Measurements from ENCODE around the gene MEGF10.
A peak's percentile ranks its signal among the peaks of the same experiment; 100 is the strongest.

The MEGF10 gene

GRCh38 chr5:127439644-127440043 lies 149.0 kb downstream of the MEGF10 start:
- TF ChIP-seq CTCF (IDR thresholded peaks at IDR 0.05; ENCODE audit: borderline replicate concordance, control extremely low read depth, extremely low read depth, insufficient read depth, missing control alignments), result no peak
- in situ Hi-C loops (cut with MboI; ENCODE audit: low sequenced_read_pairs, unreplicated experiment), result no loop called here

GRCh38 chr5:127440831-127441230 lies 150.2 kb downstream of the MEGF10 start:
- DNase-seq (ENCODE audit: low spot score), result no peak
- TF ChIP-seq CTCF (IDR thresholded peaks at IDR 0.05; ENCODE audit: borderline replicate concordance, control extremely low read depth, extremely low read depth, insufficient read depth, missing control alignments), result no peak
- in situ Hi-C loops (cut with MboI; ENCODE audit: low sequenced_read_pairs, unreplicated experiment), result no loop called here

More at GRCh38 chr5:127439644-127440043, 149.0 kb downstream of the MEGF10 start:
- DNase-seq (ENCODE audit: low spot score), result no peak

GRCh38 chr5:127441799-127442484 lies 151.3 kb downstream of the MEGF10 start:
- in situ Hi-C loops (cut with MboI; ENCODE audit: low sequenced_read_pairs, unreplicated experiment), result no loop called here
- peak; percentile 21 for DNase-seq (ENCODE audit: low spot score)
- no peak for TF ChIP-seq CTCF (IDR thresholded peaks at IDR 0.05; ENCODE audit: borderline replicate concordance, control extremely low read depth, extremely low read depth, insufficient read depth, missing control alignments)

GRCh38 chr5:127444171-127444570 lies 153.6 kb downstream of the MEGF10 start:
- TF ChIP-seq CTCF (IDR thresholded peaks at IDR 0.05; ENCODE audit: borderline replicate concordance, control extremely low read depth, extremely low read depth, insufficient read depth, missing control alignments), result no peak
- in situ Hi-C loops (cut with MboI; ENCODE audit: low sequenced_read_pairs, unreplicated experiment), result no loop called here
- no peak for DNase-seq (ENCODE audit: low spot score)

GRCh38 chr5:127445328-127445727 lies 154.7 kb downstream of the MEGF10 start:
- in situ Hi-C loops (cut with MboI; ENCODE audit: low sequenced_read_pairs, unreplicated experiment), result no loop called here
- no peak for DNase-seq (ENCODE audit: low spot score)
- TF ChIP-seq CTCF (IDR thresholded peaks at IDR 0.05; ENCODE audit: borderline replicate concordance, control extremely low read depth, extremely low read depth, insufficient read depth, missing control alignments), result no peak

GRCh38 chr5:127446626-127447025 lies 156.0 kb downstream of the MEGF10 start:
- in situ Hi-C loops (cut with MboI; ENCODE audit: low sequenced_read_pairs, unreplicated experiment), result no loop called here
- TF ChIP-seq CTCF (IDR thresholded peaks at IDR 0.05; ENCODE audit: borderline replicate concordance, control extremely low read depth, extremely low read depth, insufficient read depth, missing control alignments), result no peak
- DNase-seq (ENCODE audit: low spot score), result no peak
